ENCODE measurements around the gene VAMP7.
"Not testable (repeated sequence)": the region's sequence is repeated elsewhere in the genome, so short reads cannot be mapped to it uniquely, and the experiment has no call there.

VAMP7 gene, protein sequence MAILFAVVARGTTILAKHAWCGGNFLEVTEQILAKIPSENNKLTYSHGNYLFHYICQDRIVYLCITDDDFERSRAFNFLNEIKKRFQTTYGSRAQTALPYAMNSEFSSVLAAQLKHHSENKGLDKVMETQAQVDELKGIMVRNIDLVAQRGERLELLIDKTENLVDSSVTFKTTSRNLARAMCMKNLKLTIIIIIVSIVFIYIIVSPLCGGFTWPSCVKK

GRCh38 chrX:155881158-155881993 lies at the start of gene VAMP7:
Gene VAMP7 (plus strand): TSS chrX:155881345. CDS start chrX:155889467, 8,122 bp downstream.
- in situ Hi-C loops (cut with MboI; ENCODE audit: low sequenced_read_pairs), result no loop called here

DNA sequence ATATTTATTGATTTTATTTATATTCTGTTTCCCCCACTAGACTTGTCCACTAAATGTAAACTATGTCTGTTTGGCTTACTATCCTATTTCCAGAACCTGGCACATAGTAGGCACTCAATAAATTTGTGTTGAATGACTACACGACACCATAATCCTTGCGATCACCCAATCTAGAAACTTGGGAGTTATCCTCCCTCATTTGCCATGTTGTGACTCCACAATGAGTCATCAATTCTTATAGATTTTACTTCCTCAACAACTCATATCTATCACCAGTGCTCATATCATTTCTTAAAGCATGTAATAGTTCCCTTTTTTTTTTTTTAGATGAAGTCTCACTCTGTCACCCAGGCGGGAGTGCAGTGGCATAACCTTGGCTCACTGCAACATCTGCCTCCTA lies 39.9 kb upstream of the VAMP7 start:
- in situ Hi-C loops (cut with MboI; ENCODE audit: low sequenced_read_pairs), result no loop called here

DNA sequence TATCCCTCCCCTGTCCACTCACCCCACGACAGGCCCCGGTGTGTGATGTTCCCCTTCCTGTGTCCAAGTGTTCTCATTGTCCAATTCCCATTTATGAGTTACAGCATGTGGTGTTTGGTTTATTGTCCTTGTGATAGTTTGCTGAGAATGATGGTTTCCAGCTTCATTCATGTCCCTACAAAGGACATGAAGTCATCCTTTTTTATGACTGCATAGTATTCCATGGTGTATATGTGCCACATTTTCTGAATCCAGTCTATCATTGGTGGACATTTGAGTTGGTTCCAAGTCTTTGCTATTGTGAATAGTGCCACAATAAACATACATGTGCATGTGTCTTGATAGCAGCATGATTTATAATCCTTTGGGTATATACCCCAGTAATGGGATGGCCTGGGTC lies 29.4 kb upstream of the VAMP7 start:
- in situ Hi-C loops (cut with MboI; ENCODE audit: low sequenced_read_pairs), result not testable (repeated sequence)

DNA sequence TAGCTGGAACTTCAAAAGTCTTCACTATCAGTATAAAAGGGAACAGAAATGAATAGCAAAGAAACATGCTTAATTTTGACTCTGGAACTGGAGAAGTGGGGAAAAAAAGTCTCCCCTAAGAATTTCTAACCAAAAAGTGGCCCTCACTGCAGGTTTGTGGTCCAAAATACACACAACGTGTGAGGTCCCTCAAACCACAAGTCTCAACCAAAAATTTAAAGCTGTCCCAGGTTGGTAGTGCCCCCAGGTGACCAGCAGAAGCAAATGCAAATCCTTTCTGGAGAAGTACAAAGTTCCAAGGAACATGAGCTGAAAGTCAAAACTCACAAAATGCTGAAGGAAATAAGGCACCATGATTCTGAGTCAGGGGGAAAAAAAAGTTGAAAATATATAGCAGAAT lies 23.6 kb upstream of the VAMP7 start:
- in situ Hi-C loops (cut with MboI; ENCODE audit: low sequenced_read_pairs), result no loop called here

DNA sequence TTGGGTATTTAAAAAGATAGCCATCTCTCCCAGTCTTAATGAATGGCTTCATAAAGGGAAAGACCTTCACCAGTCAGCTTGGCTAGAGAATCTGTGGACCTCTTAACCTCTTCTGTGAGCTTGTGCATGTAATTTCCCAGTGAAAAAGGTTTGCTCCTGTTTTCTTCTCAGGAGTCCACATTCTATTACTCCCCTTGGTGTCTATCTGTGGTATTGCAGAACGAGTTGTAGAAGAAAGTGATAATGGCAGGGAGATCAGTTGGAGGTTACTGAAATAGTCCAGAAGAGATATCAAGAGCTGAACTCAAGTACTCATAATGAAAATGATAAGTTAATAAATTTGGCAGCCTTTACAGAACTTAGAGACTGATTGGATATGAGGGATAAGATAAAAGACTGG lies 16.5 kb upstream of the VAMP7 start:
- in situ Hi-C loops (cut with MboI; ENCODE audit: low sequenced_read_pairs), result no loop called here

DNA sequence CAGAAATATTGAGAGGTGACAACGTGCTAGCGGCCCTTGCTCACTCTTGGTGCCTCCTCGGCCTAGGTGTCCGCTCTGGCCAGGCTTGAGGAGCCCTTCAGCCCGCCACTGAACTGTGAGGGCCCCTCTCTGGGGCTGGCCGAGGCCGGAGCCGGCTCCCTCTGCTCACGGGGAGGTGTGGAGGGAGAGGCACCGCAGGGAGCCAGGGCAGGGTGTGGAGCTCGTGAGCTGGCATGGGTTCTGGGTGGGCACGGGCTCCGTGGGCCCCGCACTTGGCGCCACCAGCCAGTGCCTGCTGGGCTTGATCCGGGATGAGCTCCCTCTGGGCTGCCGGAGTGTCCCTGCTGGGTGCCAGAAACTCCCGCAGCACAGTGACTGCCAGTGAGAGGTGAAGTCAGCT lies 16.0 kb upstream of the VAMP7 start:
- in situ Hi-C loops (cut with MboI; ENCODE audit: low sequenced_read_pairs), result no loop called here

- in situ Hi-C loops (cut with MboI; ENCODE audit: low sequenced_read_pairs), result no loop called here
Observed at GRCh38 chrX:155867821-155868220, 13.3 kb upstream of the VAMP7 start.

DNA sequence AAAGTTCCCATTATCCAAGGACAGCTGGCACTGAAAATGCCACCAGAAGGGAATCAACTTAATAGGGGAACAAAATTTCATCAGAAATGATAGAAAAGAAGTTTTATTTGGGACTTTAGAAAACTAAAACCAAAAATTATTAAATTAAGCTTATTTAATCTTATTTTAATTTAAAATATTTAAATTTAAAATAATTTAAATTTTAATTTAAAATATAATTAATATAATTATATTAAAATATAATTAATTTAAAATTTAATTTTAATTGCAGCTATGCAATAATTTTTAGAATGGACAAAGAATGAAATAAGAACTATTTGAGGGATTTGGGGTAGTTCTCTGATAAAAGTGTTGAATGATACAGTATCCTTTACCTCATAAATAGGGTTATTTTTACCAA lies 10.2 kb upstream of the VAMP7 start:
- in situ Hi-C loops (cut with MboI; ENCODE audit: low sequenced_read_pairs), result no loop called here

DNA sequence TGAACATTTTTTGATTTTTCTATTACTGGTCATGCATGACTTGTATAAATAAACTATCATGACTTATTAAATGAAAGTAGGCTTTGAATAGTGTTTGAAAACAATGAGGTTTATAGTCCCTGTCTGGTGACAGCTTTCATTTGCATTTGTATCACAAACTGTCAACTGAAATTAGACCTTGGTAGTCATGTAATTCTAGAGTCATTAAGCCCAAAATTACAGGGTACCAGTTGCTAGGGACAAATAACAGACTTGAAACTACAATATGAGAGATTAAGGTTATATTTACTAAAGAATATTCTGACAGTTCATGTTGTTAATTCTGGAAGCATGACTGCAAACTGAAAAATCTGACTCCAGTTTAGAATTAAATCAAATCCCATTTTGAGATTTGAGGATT lies 9.2 kb upstream of the VAMP7 start:
- in situ Hi-C loops (cut with MboI; ENCODE audit: low sequenced_read_pairs), result no loop called here

DNA sequence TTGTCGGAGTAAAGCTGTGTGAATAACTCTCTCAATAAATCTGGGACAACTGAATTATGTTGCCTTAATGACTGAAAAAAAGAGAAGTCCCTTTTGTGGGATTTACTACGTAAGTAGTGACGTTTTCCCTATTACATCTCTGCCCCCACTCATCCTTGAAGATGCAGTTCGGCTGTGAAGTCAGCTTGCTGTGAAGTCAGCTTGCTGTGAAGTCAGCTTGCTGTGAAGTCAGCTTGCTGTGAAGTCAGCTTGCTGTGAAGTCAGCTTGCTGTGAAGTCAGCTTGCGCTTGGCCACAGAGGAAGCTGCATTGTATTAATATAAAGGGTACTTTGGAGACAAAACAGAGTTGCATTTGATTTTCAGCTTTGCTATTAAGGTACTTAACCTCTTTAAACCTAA lies 8.0 kb upstream of the VAMP7 start:
- in situ Hi-C loops (cut with MboI; ENCODE audit: low sequenced_read_pairs), result no loop called here

DNA sequence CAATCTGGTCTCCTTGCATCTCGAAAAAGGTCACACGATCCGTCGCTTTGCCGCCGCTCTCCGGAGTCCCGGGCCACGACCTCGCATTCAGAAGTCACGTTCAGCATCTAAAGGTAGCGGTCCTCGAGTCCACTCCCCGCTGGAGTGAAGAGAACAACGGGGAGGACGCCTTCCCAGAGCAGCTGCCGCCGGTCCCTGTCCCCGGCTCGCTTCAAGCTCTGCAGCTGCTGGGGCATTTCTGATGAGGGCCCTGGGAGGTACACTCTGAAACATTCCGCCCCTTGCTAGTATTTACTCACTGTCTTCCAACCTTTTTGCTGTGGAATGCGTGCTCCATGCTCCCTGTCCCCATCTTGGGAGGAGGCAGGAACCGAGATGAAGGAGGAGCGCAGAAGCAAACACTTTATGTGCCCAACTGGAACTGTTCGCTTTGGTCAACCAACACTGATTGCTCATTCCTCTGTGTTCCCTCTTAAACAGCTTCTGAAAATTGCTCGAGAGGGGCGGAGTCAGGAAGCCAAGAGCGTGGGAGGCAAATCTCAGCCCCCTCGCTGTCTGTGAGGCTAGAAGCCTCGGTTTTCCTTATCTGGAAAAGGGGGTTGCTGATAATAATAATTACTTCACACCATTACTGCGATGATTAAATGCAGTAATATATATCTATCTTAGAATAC lies 6.4 kb upstream of the VAMP7 start:
- in situ Hi-C loops (cut with MboI; ENCODE audit: low sequenced_read_pairs), result no loop called here

DNA sequence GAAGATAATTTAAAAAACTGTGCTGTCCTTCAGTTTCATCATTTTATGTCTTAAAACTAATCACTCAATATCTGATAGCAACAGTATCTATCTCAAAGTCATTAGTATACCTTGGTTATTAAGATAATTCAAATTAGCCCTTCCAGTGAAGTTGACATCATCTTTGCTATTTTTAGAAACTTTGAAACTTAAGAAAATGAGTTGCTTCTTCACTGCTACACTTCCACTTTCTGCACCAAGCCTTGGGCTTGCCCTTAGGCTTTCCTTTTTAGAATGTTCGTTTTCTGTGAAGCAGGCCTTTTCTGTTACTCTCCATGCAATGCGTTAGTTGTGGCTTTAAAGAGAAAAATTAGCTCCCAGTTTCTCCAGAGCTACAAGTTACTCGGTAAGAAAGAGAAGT lies 4.4 kb upstream of the VAMP7 start:
- in situ Hi-C loops (cut with MboI; ENCODE audit: low sequenced_read_pairs), result no loop called here

GRCh38 chrX:155877288-155877687 lies 3.9 kb upstream of the VAMP7 start:
- in situ Hi-C loops (cut with MboI; ENCODE audit: low sequenced_read_pairs), result no loop called here

- in situ Hi-C loops (cut with MboI; ENCODE audit: low sequenced_read_pairs), result no loop called here
Observed at GRCh38 chrX:155880586-155881157, 473 bp upstream of the VAMP7 start.

GRCh38 chrX:155886409-155886808 lies 5.3 kb downstream of the VAMP7 start:
- in situ Hi-C loops (cut with MboI; ENCODE audit: low sequenced_read_pairs), result no loop called here

DNA sequence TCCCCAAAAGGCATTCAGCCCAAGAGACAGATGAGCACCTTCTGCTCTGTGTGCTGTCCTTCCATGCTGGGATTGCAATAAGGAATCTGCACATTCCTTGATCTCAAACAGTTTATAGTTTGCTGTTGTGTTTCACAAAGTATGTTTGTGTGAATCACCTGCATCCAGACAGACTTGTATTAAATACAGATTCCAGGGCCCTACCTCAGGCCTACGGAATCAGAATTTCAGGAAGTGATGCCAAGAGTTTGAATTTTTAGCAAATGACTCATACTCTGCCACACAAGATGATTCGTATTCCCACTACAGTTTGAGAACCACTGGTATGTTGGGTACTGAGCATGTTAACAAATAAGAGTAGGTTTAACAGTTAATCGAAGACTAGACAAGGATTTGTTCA lies 7.0 kb downstream of the VAMP7 start:
- in situ Hi-C loops (cut with MboI; ENCODE audit: low sequenced_read_pairs), result no loop called here

DNA sequence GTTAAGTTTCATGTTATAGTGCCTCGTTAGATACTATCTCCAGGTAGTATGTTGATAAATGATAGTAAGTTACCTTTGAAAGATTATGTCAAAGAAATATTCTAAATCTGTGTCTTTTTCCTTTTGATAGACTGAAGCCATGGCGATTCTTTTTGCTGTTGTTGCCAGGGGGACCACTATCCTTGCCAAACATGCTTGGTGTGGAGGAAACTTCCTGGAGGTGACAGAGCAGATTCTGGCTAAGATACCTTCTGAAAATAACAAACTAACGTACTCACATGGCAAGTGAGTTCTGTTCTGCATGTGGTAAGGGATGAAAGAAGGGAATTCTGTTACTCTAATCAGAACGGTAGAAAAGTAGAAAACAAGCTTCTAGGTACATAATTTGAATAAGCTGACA lies 8.2 kb downstream of the VAMP7 start:
- in situ Hi-C loops (cut with MboI; ENCODE audit: low sequenced_read_pairs), result no loop called here

DNA sequence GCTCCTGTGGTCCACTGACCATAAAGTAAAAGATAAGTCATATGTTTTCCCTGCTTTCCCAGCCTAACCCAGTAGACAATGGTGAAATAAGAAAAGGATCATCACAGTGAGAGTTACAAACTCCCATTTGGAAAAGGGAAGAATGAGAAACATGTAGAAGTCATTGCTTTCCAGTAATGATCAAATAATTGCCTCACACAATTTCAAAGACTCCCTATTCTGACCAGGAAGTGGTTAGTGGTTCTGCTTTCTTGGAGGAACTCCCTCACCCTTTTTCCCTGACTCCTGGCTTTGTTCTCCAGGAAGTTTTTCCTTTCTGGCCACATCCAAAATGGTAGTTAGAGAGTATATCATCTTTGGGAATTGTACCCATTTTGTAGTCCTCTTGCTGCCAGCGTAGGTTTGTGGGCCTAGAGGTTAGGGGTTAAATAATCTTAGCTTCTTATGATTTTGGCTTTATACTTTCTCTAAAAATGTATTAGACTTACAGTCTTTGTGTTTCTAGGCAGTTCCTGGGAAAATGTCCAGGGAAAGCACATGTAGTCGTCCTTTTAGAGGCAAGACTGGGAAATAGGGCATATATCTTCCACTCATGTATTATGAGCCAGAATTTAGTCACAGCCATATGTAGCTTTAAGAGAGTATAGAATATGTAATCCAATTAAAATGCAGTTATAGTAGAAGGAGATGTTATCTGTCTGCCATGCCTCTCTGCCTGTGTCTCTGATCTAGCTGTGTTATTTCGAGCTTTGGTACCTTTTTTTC lies 10.5 kb downstream of the VAMP7 start:
- in situ Hi-C loops (cut with MboI; ENCODE audit: low sequenced_read_pairs), result no loop called here

GRCh38 chrX:155893521-155893920 lies 12.4 kb downstream of the VAMP7 start:
- in situ Hi-C loops (cut with MboI; ENCODE audit: low sequenced_read_pairs), result no loop called here

- in situ Hi-C loops (cut with MboI; ENCODE audit: low sequenced_read_pairs), result no loop called here
Observed at GRCh38 chrX:155896512-155896911, 15.4 kb downstream of the VAMP7 start.

GRCh38 chrX:155899366-155899765 lies 18.2 kb downstream of the VAMP7 start:
- in situ Hi-C loops (cut with MboI; ENCODE audit: low sequenced_read_pairs), result no loop called here
